GM21526 (cell line): ENCODE measurements around the gene SUSD2.
"Not testable (repeated sequence)": the region's sequence is repeated elsewhere in the genome, so short reads cannot be mapped to it uniquely, and the experiment has no call there.

Experiments used
- ATAC-seq: cut with Tn5 transposase; IDR thresholded peaks from one replicate; pipeline ENCODE4 v1.9.1; 2021; ENCODE audit warnings: moderate library complexity; ENCODE audit not compliant: unreplicated experiment, low FRiP score

Gene SUSD2

GRCh38 chr22:24238101-24238694 is 56.9 kb downstream of the SUSD2 start:
- not testable (repeated sequence) for ATAC-seq
